Peyer's patch (tissue), 4 donors: ENCODE measurements around the gene NHSL1. TPM values are rescaled to one million over a fixed set of nuclear protein-coding genes. Genes with fewer than 3 reads are reported as not detected.

Source experiments
- DNase-seq, 3 donors: peaks; one replicate each; pipeline ENCODE4 v3.0.0-alpha.2; 2017 to 2019
- H3K27ac ChIP-seq, 4 donors: fragments of 200-600 bp; sonication (generic); one replicate each; pipeline ENCODE4 v1.5.1; 2016 to 2019
- H3K27me3 ChIP-seq, 2 donors: fragments of 200-600 bp; sonication (generic); one replicate each; pipeline ENCODE4 v1.5.1; 2019
- H3K36me3 ChIP-seq, 3 donors: fragments of 200-600 bp; sonication (generic); one replicate each; pipeline ENCODE4 v1.5.1; 2016 to 2019
- H3K4me1 ChIP-seq, 4 donors: fragments of 200-600 bp; sonication (generic); one replicate each; pipeline ENCODE4 v1.5.1; 2016 to 2019
- H3K4me3 ChIP-seq, 4 donors: fragments of 200-600 bp; sonication (generic); 1 replicate in 3 of 4; 2 replicates in 1 of 4; pipeline ENCODE4 v1.5.1; 2016 to 2019; ENCODE audit warnings: mild to moderate bottlenecking in 1 of 4
- H3K9me3 ChIP-seq, 4 donors: fragments of 200-600 bp; sonication (generic); one replicate each; pipeline ENCODE4 v1.5.1; 2016 to 2019; ENCODE audit warnings: mild to moderate bottlenecking in 1 of 4
- POLR2A ChIP-seq, 2 donors: fragments of 450-650 bp; IDR thresholded peaks; one replicate each; pipeline ENCODE4 v1.5.1; 2017; ENCODE audit warnings: antibody characterized with exemption in 2 of 2, mild to moderate bottlenecking in 2 of 2, moderate library complexity in 2 of 2
- total RNA-seq, 4 donors: library from RNA; depleted of rRNA; stranded (reverse); fragments of >200 nt; gene quantifications; one replicate each; pipeline ENCODE4 v1.1.0, GENCODE V29; 2016
- TF ChIP-seq, protein P1 (sequence below), 6 experiments: fragments of 450-650 bp in 4 of 6; fragments of 200-600 bp in 2 of 6; sonication (generic) in 1 of 6; IDR thresholded peaks; one replicate each; pipeline ENCODE4 v1.5.1; 2017 to 2019; ENCODE audit warnings: antibody characterized with exemption in 6 of 6, mild to moderate bottlenecking in 3 of 6, moderate library complexity in 1 of 6

NHSL1 gene
- total RNA-seq, 4 donors from 2014 or later = 48.7 to 187 (median 160) TPM

DNA sequence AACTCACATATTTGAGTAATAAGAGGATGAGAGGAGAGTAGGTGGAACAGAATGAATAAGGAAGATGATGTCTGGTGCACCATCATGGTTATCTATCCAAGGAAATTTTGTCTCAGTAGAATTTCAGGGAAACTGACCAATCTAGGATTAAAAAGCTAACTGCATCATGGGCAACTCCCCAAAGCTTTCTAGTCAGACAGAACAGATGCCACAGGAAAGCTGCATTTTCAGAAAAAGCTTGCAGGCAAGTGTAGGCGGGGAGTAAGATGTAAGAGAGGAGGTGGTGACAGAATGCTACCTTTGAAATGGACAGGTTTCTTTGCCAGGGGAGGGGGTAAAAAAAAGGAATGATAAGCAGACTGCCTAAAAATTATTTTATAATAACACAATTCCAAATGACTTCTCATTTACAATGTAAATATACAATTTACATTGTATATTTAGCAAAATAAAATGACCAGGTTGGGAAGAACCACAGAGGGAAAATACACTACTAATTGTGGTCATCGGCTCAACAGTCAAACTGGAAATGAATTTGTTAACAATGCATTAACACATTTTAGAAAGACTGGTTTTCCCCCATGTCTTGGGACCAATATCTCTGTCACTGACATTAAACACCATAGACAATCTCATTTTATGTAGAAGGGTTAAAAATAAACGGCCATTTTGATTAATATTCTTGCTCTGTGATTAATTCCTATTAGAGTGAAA, 15.1 kb downstream of the NHSL1 start:
- Histone ChIP-seq H3K9me3 (no peaks in the 10 kb centered on the region), H3K27me3 (no peaks in the 10 kb centered on the region), H3K36me3 (no peaks in the 10 kb centered on the region), H3K27ac (no peak overlapping the region), H3K4me1 (peaks cover 0 to 59% (median 3%) of the 10 kb centered on the region in 4 donors), H3K4me3 (no peak overlapping the region)
- DNase-seq = no peak
- TF ChIP-seq POLR2A (IDR thresholded peaks at IDR 0.05) = no peak
- TF ChIP-seq, protein P1, sequence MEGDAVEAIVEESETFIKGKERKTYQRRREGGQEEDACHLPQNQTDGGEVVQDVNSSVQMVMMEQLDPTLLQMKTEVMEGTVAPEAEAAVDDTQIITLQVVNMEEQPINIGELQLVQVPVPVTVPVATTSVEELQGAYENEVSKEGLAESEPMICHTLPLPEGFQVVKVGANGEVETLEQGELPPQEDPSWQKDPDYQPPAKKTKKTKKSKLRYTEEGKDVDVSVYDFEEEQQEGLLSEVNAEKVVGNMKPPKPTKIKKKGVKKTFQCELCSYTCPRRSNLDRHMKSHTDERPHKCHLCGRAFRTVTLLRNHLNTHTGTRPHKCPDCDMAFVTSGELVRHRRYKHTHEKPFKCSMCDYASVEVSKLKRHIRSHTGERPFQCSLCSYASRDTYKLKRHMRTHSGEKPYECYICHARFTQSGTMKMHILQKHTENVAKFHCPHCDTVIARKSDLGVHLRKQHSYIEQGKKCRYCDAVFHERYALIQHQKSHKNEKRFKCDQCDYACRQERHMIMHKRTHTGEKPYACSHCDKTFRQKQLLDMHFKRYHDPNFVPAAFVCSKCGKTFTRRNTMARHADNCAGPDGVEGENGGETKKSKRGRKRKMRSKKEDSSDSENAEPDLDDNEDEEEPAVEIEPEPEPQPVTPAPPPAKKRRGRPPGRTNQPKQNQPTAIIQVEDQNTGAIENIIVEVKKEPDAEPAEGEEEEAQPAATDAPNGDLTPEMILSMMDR (IDR thresholded peaks at IDR 0.05) = no peak

DNA sequence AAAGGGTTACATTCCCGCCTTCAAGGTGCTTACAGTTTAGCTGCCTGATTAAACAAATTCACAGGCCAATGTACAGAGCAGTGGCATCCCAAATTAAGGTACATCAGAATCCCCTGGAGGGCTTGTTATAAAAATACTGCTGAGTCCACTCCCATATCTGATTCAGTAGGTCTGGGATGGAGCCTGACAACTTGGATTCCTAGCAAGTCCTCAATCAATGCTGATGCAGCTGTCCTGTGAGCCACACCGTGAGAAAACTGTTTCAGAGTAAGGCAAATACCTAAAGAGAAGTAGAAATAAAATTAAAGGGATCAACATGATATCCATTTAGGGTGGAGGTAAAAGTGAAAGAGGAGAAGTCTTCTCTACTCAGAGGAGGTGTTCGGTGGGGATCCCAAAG, 16.5 kb downstream of the NHSL1 start:
- TF ChIP-seq, protein P1 (IDR thresholded peaks at IDR 0.05) = no peak
- no peak for TF ChIP-seq POLR2A (IDR thresholded peaks at IDR 0.05)
- no peak for DNase-seq
- Histone ChIP-seq H3K4me1 (peaks cover 0 to 55% (median 4%) of the 10 kb centered on the region in 4 donors), H3K27ac (no peak overlapping the region), H3K27me3 (no peaks in the 10 kb centered on the region), H3K9me3 (no peaks in the 10 kb centered on the region), H3K4me3 (no peak overlapping the region), H3K36me3 (no peaks in the 10 kb centered on the region)

DNA sequence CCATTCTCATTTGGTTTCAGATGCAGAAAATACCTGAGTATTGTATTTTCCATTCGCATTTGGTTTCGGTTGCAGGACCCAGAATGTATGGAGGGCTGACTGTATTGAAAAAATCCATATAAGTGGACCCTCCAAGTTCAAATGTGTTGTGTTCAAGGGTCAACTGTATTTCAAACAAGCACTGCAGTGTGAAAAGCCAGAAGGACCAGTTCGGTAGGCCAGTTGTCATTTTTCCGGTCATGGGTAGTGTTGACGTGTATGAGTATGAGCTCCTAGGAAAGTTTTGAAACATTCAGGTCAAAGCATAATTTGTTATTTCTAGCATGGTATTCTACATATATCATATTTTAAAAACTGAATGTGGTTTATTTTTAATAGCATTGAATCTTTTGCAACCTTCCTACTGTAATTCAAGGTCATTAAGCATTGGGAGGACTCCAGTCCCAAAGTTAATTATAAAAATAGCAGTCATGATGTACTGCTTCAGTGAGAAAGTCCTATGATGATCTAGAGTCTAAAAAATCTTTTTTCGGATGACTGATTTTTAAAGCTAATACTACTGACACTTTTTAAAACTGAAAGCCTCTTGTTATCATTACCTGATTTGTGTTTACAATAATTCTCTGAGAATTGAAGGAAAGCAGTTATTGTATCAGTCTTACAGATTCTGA, 18.9 kb downstream of the NHSL1 start:
- no peaks in the 10 kb centered on the region for H3K27me3 ChIP-seq
- peaks cover 0 to 4% (median 0%) of the 10 kb centered on the region in 3 donors for H3K36me3 ChIP-seq
- peaks cover 0 to 42% (median 2%) of the 10 kb centered on the region in 4 donors for H3K4me1 ChIP-seq
- no peak overlapping the region for H3K4me3 ChIP-seq
- no peak for DNase-seq
- no peaks in the 10 kb centered on the region for H3K9me3 ChIP-seq
- no peak overlapping the region for H3K27ac ChIP-seq
- TF ChIP-seq, protein P1 (IDR thresholded peaks at IDR 0.05) = no peak

DNA sequence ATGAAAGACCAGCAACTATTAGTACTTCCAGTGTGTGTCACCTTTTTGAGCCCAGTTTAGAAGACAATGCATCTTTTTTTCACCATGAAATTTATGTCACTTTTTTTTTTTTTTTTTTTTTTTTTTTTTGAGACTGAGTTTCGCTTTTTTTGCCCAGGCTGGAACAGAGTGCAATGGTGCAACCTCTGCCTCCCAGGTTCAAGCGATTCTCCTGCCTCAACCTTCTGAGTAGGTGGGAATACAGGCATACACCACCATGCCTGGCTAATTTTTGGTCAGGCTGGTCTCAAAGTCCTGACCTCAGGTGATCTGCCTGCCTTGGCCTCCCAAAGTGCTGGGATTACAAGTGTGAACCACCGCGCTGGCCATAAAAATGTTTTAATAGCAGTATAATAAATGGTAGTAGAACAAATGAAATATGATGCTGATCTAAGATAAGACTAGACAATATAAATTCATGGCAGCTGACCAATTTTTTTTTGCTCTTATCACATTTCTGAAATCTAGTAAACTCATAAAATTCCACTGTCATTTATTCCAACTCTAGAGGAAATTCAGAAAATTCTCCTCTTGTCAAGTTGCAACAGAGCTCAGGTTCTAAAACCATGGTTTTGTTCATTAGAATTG, 21.3 kb downstream of the NHSL1 start:
- Histone ChIP-seq H3K4me1 (peaks cover 0 to 23% (median 2%) of the 10 kb centered on the region in 4 donors), H3K4me3 (no peak overlapping the region), H3K36me3 (peaks cover 0 to 4% (median 0%) of the 10 kb centered on the region in 3 donors), H3K27ac (peak overlapping the region in 1 of 4 donors; percentile 32), H3K27me3 (no peaks in the 10 kb centered on the region), H3K9me3 (no peaks in the 10 kb centered on the region)
- no peak for TF ChIP-seq POLR2A (IDR thresholded peaks at IDR 0.05)
- TF ChIP-seq, protein P1 (IDR thresholded peaks at IDR 0.05) = no peak
- DNase-seq = peak in 1 of 3 donors; percentile 59

DNA sequence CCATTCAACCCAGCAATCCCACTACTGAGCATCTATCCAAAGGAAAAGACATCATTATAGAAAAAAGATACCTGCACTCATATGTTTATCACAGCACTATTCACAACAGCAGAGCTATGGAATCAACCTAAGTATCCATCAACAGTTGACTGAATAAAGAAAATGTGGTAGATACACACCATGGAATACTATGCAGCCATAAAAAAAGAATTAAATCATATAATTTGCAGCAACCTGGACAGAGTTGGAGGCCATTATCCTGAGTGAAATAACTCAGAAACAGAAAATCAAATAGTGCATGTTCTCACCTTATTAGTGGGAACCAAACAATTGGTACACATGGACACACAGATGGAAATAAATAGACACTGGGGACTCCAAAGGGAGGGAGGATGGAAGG, 23.2 kb downstream of the NHSL1 start:
- H3K4me3 ChIP-seq = no peak overlapping the region
- H3K27me3 ChIP-seq = no peaks in the 10 kb centered on the region
- H3K4me1 ChIP-seq = peaks cover 0 to 23% (median 2%) of the 10 kb centered on the region in 4 donors
- H3K9me3 ChIP-seq = no peaks in the 10 kb centered on the region
- TF ChIP-seq POLR2A (IDR thresholded peaks at IDR 0.05) = no peak
- TF ChIP-seq, protein P1 (IDR thresholded peaks at IDR 0.05) = no peak
- H3K36me3 ChIP-seq = peaks cover 0 to 15% (median 0%) of the 10 kb centered on the region in 3 donors
- no peak overlapping the region for H3K27ac ChIP-seq
- no peak for DNase-seq
